ENCODE results near the gene LIG1.

The LIG1 gene

GRCh38 chr19:48169939-48170803 is at the start of gene LIG1, which contains the start of gene ZSWIM9:
Gene LIG1 (minus strand): TSS chr19:48170344. CDS start chr19:48165566, 4,778 bp downstream.
Gene ZSWIM9 (plus strand): TSS chr19:48170680. CDS start chr19:48171803, 1,123 bp downstream.
- DNase-seq, result peak; percentile 95

GRCh38 chr19:48218997-48219396 is 48.9 kb upstream of the LIG1 start:
- no peak for DNase-seq

GRCh38 chr19:48216933-48217332 is 46.8 kb upstream of the LIG1 start:
- DNase-seq, result no peak

- DNase-seq, result no peak
These were observed 43.8 kb upstream of the LIG1 start for GRCh38 chr19:48213959-48214358.

GRCh38 chr19:48210005-48210404 is 39.9 kb upstream of the LIG1 start:
- no peak for DNase-seq

- DNase-seq, result no peak
These were observed 36.4 kb upstream of the LIG1 start for GRCh38 chr19:48206397-48207093.

- peak; percentile 97 for DNase-seq
These were observed 33.9 kb upstream of the LIG1 start for GRCh38 chr19:48203794-48204628.

- no peak for DNase-seq
These were observed 33.2 kb upstream of the LIG1 start for GRCh38 chr19:48203222-48203793.

GRCh38 chr19:48196933-48197665 is 27.0 kb upstream of the LIG1 start:
- DNase-seq, result no peak

- DNase-seq, result no peak
These were observed 26.2 kb upstream of the LIG1 start for GRCh38 chr19:48196321-48196763.

- DNase-seq, result no peak
These were observed 25.0 kb upstream of the LIG1 start for GRCh38 chr19:48194844-48195830.

GRCh38 chr19:48194041-48194843 is 24.1 kb upstream of the LIG1 start:
- peak; percentile 28 for DNase-seq

GRCh38 chr19:48192750-48193149 is 22.6 kb upstream of the LIG1 start:
- DNase-seq, result no peak

- DNase-seq, result no peak
These were observed 20.7 kb upstream of the LIG1 start for GRCh38 chr19:48190885-48191284.

GRCh38 chr19:48190288-48190884 is 20.2 kb upstream of the LIG1 start:
- DNase-seq, result peak; percentile 79

GRCh38 chr19:48186541-48186991 is 16.4 kb upstream of the LIG1 start:
- DNase-seq, result no peak

- no peak for DNase-seq
These were observed 15.9 kb upstream of the LIG1 start for GRCh38 chr19:48186015-48186414.

- no peak for DNase-seq
These were observed 13.2 kb upstream of the LIG1 start for GRCh38 chr19:48183356-48183755.

GRCh38 chr19:48182434-48182833 is 12.3 kb upstream of the LIG1 start:
- DNase-seq, result no peak
